GM10266 (cell line): Measurements from ENCODE around the gene MEGF11.

ENCODE experiments used
- DNase-seq: peaks from one replicate; pipeline ENCODE4 v3.0.0; 2012; ENCODE audit errors: extremely low spot score
- CTCF ChIP-seq: IDR thresholded peaks from 2 replicates; pipeline ENCODE4 v1.5.1; 2012; ENCODE audit warnings: mild to moderate bottlenecking, low read depth; ENCODE audit not compliant: control insufficient read depth, insufficient read depth; ENCODE audit errors: missing control alignments

Gene MEGF11

GRCh38 chr15:65909831-65910230, 343.7 kb downstream of the MEGF11 start:
- TF ChIP-seq CTCF = no peak
- no peak for DNase-seq

- TF ChIP-seq CTCF = no peak
- no peak for DNase-seq
Measured at GRCh38 chr15:65908876-65909275, 344.7 kb downstream of the MEGF11 start.

- DNase-seq = no peak
- TF ChIP-seq CTCF = no peak
Measured at GRCh38 chr15:65907661-65908060, 345.9 kb downstream of the MEGF11 start.

GRCh38 chr15:65906396-65906795, 347.2 kb downstream of the MEGF11 start:
- no peak for TF ChIP-seq CTCF
- no peak for DNase-seq

GRCh38 chr15:65904301-65904700, 349.2 kb downstream of the MEGF11 start:
- no peak for DNase-seq
- no peak for TF ChIP-seq CTCF

GRCh38 chr15:65903296-65904073, 350.1 kb downstream of the MEGF11 start:
- DNase-seq = no peak
- no peak for TF ChIP-seq CTCF

- TF ChIP-seq CTCF = no peak
- peak; percentile 64 for DNase-seq
Measured at GRCh38 chr15:65902373-65902772, 351.2 kb downstream of the MEGF11 start.
